HG03469 (cell line): ENCODE results near the gene MOB3B.

Source experiments
- ATAC-seq: cut with Tn5 transposase; IDR thresholded peaks from one replicate; pipeline ENCODE4 v1.9.1; 2021; ENCODE audit warnings: mild to moderate bottlenecking, moderate library complexity, moderate number of reproducible peaks; ENCODE audit not compliant: unreplicated experiment

Gene MOB3B

GRCh38 chr9:27344776-27345175 lies 184.8 kb downstream of the MOB3B start:
- ATAC-seq = no peak

- ATAC-seq = no peak
These were observed 187.9 kb downstream of the MOB3B start for GRCh38 chr9:27341545-27342294.

- ATAC-seq = no peak
These were observed 188.6 kb downstream of the MOB3B start for GRCh38 chr9:27340961-27341511.

- no peak for ATAC-seq
These were observed 189.3 kb downstream of the MOB3B start for GRCh38 chr9:27340285-27340674.

- no peak for ATAC-seq
These were observed 189.8 kb downstream of the MOB3B start for GRCh38 chr9:27339661-27340284.

- no peak for ATAC-seq
These were observed 191.1 kb downstream of the MOB3B start for GRCh38 chr9:27338527-27338903.

GRCh38 chr9:27337833-27338526 lies 191.6 kb downstream of the MOB3B start:
- no peak for ATAC-seq

- no peak for ATAC-seq
These were observed 192.4 kb downstream of the MOB3B start for GRCh38 chr9:27337236-27337635.

- no peak for ATAC-seq
These were observed 192.8 kb downstream of the MOB3B start for GRCh38 chr9:27336829-27337228.

GRCh38 chr9:27336126-27336525 lies 193.5 kb downstream of the MOB3B start:
- ATAC-seq = no peak

GRCh38 chr9:27335075-27335474 lies 194.5 kb downstream of the MOB3B start:
- no peak for ATAC-seq

GRCh38 chr9:27333241-27334052 lies 196.2 kb downstream of the MOB3B start:
- ATAC-seq = peak; percentile 74

GRCh38 chr9:27331393-27331792 lies 198.2 kb downstream of the MOB3B start:
- ATAC-seq = no peak

GRCh38 chr9:27329291-27329690 lies 200.3 kb downstream of the MOB3B start:
- ATAC-seq = no peak

- no peak for ATAC-seq
These were observed 201.1 kb downstream of the MOB3B start for GRCh38 chr9:27328483-27328882.

GRCh38 chr9:27311184-27311583 lies 218.4 kb downstream of the MOB3B start:
- ATAC-seq = no peak

- no peak for ATAC-seq
These were observed 219.0 kb downstream of the MOB3B start for GRCh38 chr9:27310582-27310981.

- no peak for ATAC-seq
These were observed 220.8 kb downstream of the MOB3B start for GRCh38 chr9:27308691-27309390.

GRCh38 chr9:27304521-27304920 lies 225.1 kb downstream of the MOB3B start:
- ATAC-seq = no peak

- ATAC-seq = no peak
These were observed 226.4 kb downstream of the MOB3B start for GRCh38 chr9:27303219-27303618.
